Stimulated activated naive B cell treated with anti-CD40 and anti-IgM and Interleukin-4, amounts not matched to agents 10 μg/mL and 1 μg/mL and 100 μg/mL, for 72 hours (primary cell): Measurements from ENCODE around the gene CDH24.

Experiments
- ATAC-seq, 2 donors: fragments of 150-1000 bp; cut with Tn5 transposase; replicated peaks; 2 replicates each; pipeline ENCODE4 v1.10.0; 2021; ENCODE audit warnings: moderate library complexity in 1 of 2
- DNase-seq: peaks from one replicate; pipeline ENCODE4 v3.0.0; 2021
- H3K27ac Mint-ChIP-seq: one replicate; pipeline ENCODE4 v1.8.0; 2022; ENCODE audit warnings: mild to moderate bottlenecking, mixed read lengths
- H3K27me3 Mint-ChIP-seq, 2 donors: one replicate each; pipeline ENCODE4 v1.8.0; 2022; ENCODE audit warnings: mixed read lengths in 2 of 2
- H3K36me3 Mint-ChIP-seq, 2 donors: one replicate each; pipeline ENCODE4 v1.8.0; 2022; ENCODE audit warnings: mixed read lengths in 2 of 2, mild to moderate bottlenecking in 1 of 2
- H3K4me1 Mint-ChIP-seq, 2 donors: one replicate each; pipeline ENCODE4 v1.8.0; 2022; ENCODE audit warnings: mixed read lengths in 2 of 2, mild to moderate bottlenecking in 1 of 2
- H3K4me3 Mint-ChIP-seq, 2 donors: one replicate each; pipeline ENCODE4 v1.8.0; 2022; ENCODE audit warnings: mild to moderate bottlenecking in 2 of 2, mixed read lengths in 2 of 2, moderate library complexity in 1 of 2
- H3K9me3 Mint-ChIP-seq, 2 donors: one replicate each; pipeline ENCODE4 v1.8.0; 2022; ENCODE audit warnings: mixed read lengths in 2 of 2, mild to moderate bottlenecking in 1 of 2

CDH24 gene

GRCh38 chr14:23094666-23095195, 37.4 kb upstream of the CDH24 start, which contains the start of gene ACIN1:
Gene ACIN1 (minus strand): TSS chr14:23095136. CDS start chr14:23095112, 24 bp downstream.
- peak; percentile 55 to 61 for ATAC-seq

GRCh38 chr14:23093991-23094665, 36.8 kb upstream of the CDH24 start:
- H3K36me3 Mint-ChIP-seq: peaks cover 20 to 35% of the 10 kb centered on the region in 2 donors

More at GRCh38 chr14:23094666-23095195, 37.4 kb upstream of the CDH24 start, which contains the start of gene ACIN1:
- Mint-ChIP-seq H3K27ac (no peak within 1 kb of the TSS), H3K4me1 (peaks cover 22 to 24% of the 10 kb centered on the region in 2 donors), H3K9me3 (no peaks in the 10 kb centered on the region), H3K27me3 (no peaks in the 10 kb centered on the region), H3K4me3 (no peak within 1 kb of the TSS), H3K36me3 (peaks cover 16 to 36% of the 10 kb centered on the region in 2 donors)
- DNase-seq: no peak

GRCh38 chr14:23093526-23093925, 36.2 kb upstream of the CDH24 start:
- Mint-ChIP-seq H3K36me3 (peaks cover 20 to 34% of the 10 kb centered on the region in 2 donors), H3K9me3 (no peaks in the 10 kb centered on the region), H3K27me3 (no peaks in the 10 kb centered on the region), H3K27ac (peak overlapping the region; percentile 14), H3K4me3 (no peak overlapping the region), H3K4me1 (peaks cover 22 to 24% of the 10 kb centered on the region in 2 donors)
- DNase-seq (no peak), ATAC-seq (no peak)

More at GRCh38 chr14:23093991-23094665, 36.8 kb upstream of the CDH24 start:
- Mint-ChIP-seq H3K4me3 (no peak overlapping the region), H3K4me1 (peaks cover 22 to 24% of the 10 kb centered on the region in 2 donors), H3K27me3 (no peaks in the 10 kb centered on the region), H3K9me3 (no peaks in the 10 kb centered on the region), H3K27ac (no peak overlapping the region)
- ATAC-seq: no peak
- DNase-seq: no peak

GRCh38 chr14:23093104-23093503, 35.8 kb upstream of the CDH24 start:
- Mint-ChIP-seq H3K4me3 (peak overlapping the region in 1 of 2 donors; percentile 2), H3K4me1 (peaks cover 22 to 24% of the 10 kb centered on the region in 2 donors), H3K36me3 (peaks cover 20 to 34% of the 10 kb centered on the region in 2 donors), H3K9me3 (no peaks in the 10 kb centered on the region), H3K27ac (peak overlapping the region; percentile 14), H3K27me3 (no peaks in the 10 kb centered on the region)
- ATAC-seq (no peak), DNase-seq (no peak)

- Mint-ChIP-seq H3K27ac (no peak overlapping the region), H3K27me3 (no peaks in the 10 kb centered on the region), H3K36me3 (peaks cover 21 to 35% of the 10 kb centered on the region in 2 donors), H3K4me1 (peaks cover 17 to 19% of the 10 kb centered on the region in 2 donors), H3K9me3 (no peaks in the 10 kb centered on the region), H3K4me3 (no peak overlapping the region)
- no peak for DNase-seq
- no peak for ATAC-seq
Measured at GRCh38 chr14:23091294-23092225, 34.2 kb upstream of the CDH24 start.

GRCh38 chr14:23090254-23090636, 32.9 kb upstream of the CDH24 start:
- H3K4me1 Mint-ChIP-seq: peaks cover 20 to 29% of the 10 kb centered on the region in 2 donors
- no peak overlapping the region for H3K4me3 Mint-ChIP-seq
- no peak overlapping the region for H3K27ac Mint-ChIP-seq
- H3K27me3 Mint-ChIP-seq: no peaks in the 10 kb centered on the region
- no peaks in the 10 kb centered on the region for H3K9me3 Mint-ChIP-seq
- no peak for DNase-seq
- peaks cover 26 to 46% of the 10 kb centered on the region in 2 donors for H3K36me3 Mint-ChIP-seq
- no peak for ATAC-seq

GRCh38 chr14:23089498-23090253, 32.4 kb upstream of the CDH24 start:
- Mint-ChIP-seq H3K27ac (peak overlapping the region; percentile 20), H3K4me1 (peaks cover 20 to 29% of the 10 kb centered on the region in 2 donors), H3K9me3 (no peaks in the 10 kb centered on the region), H3K27me3 (no peaks in the 10 kb centered on the region), H3K4me3 (no peak overlapping the region), H3K36me3 (peaks cover 30 to 49% of the 10 kb centered on the region in 2 donors)
- ATAC-seq: no peak
- DNase-seq: no peak

- DNase-seq: no peak
- ATAC-seq: no peak
Measured at GRCh38 chr14:23086565-23086964, 29.2 kb upstream of the CDH24 start.

GRCh38 chr14:23085458-23085857, 28.1 kb upstream of the CDH24 start:
- H3K36me3 Mint-ChIP-seq: peaks cover 31 to 49% of the 10 kb centered on the region in 2 donors
- H3K9me3 Mint-ChIP-seq: no peaks in the 10 kb centered on the region
- H3K4me1 Mint-ChIP-seq: peaks cover 11 to 20% of the 10 kb centered on the region in 2 donors
- H3K27ac Mint-ChIP-seq: peak overlapping the region; percentile 9
- H3K4me3 Mint-ChIP-seq: peak overlapping the region in 1 of 2 donors; percentile 32
- ATAC-seq (peak; percentile 41 to 65), DNase-seq (no peak)
- H3K27me3 Mint-ChIP-seq: no peaks in the 10 kb centered on the region

More at GRCh38 chr14:23086565-23086964, 29.2 kb upstream of the CDH24 start:
- Mint-ChIP-seq H3K9me3 (no peaks in the 10 kb centered on the region), H3K36me3 (peaks cover 26 to 43% of the 10 kb centered on the region in 2 donors), H3K27ac (no peak overlapping the region), H3K4me1 (peaks cover 10 to 20% of the 10 kb centered on the region in 2 donors), H3K4me3 (no peak overlapping the region), H3K27me3 (no peaks in the 10 kb centered on the region)

GRCh38 chr14:23080474-23080873, 23.2 kb upstream of the CDH24 start:
- H3K4me1 Mint-ChIP-seq: peaks cover 12 to 16% of the 10 kb centered on the region in 2 donors
- DNase-seq (no peak), ATAC-seq (no peak)
- peaks cover 26 to 41% of the 10 kb centered on the region in 2 donors for H3K36me3 Mint-ChIP-seq
- peak overlapping the region; percentile 72 for H3K27ac Mint-ChIP-seq
- H3K9me3 Mint-ChIP-seq: no peaks in the 10 kb centered on the region
- no peak overlapping the region for H3K4me3 Mint-ChIP-seq
- no peaks in the 10 kb centered on the region for H3K27me3 Mint-ChIP-seq

GRCh38 chr14:23079716-23080115, 22.4 kb upstream of the CDH24 start:
- H3K27ac Mint-ChIP-seq: peak overlapping the region; percentile 73
- peaks cover 24 to 40% of the 10 kb centered on the region in 2 donors for H3K36me3 Mint-ChIP-seq
- DNase-seq: no peak
- H3K27me3 Mint-ChIP-seq: no peaks in the 10 kb centered on the region
- no peak for ATAC-seq
- H3K9me3 Mint-ChIP-seq: no peaks in the 10 kb centered on the region
- H3K4me3 Mint-ChIP-seq: no peak overlapping the region
- H3K4me1 Mint-ChIP-seq: peaks cover 14 to 15% of the 10 kb centered on the region in 2 donors

GRCh38 chr14:23078692-23079116, 21.4 kb upstream of the CDH24 start:
- Mint-ChIP-seq H3K9me3 (no peaks in the 10 kb centered on the region), H3K27ac (peak overlapping the region; percentile 80), H3K4me1 (peaks cover 14 to 15% of the 10 kb centered on the region in 2 donors), H3K27me3 (no peaks in the 10 kb centered on the region), H3K36me3 (peaks cover 24 to 42% of the 10 kb centered on the region in 2 donors), H3K4me3 (no peak overlapping the region)
- ATAC-seq (peak; percentile 78 to 88), DNase-seq (no peak)

GRCh38 chr14:23077962-23078361, 20.6 kb upstream of the CDH24 start:
- no peaks in the 10 kb centered on the region for H3K27me3 Mint-ChIP-seq
- no peaks in the 10 kb centered on the region for H3K9me3 Mint-ChIP-seq
- no peak for DNase-seq
- peaks cover 14 to 15% of the 10 kb centered on the region in 2 donors for H3K4me1 Mint-ChIP-seq
- H3K36me3 Mint-ChIP-seq: peaks cover 24 to 43% of the 10 kb centered on the region in 2 donors
- ATAC-seq: no peak
- no peak overlapping the region for H3K4me3 Mint-ChIP-seq
- peak overlapping the region; percentile 22 for H3K27ac Mint-ChIP-seq
